ENCODE data around the gene GHR. TPM values are rescaled to one million over a fixed set of nuclear protein-coding genes. Genes with fewer than 3 reads are reported as not detected.

Gene GHR
- total and polyA plus RNA-seq, 10 of the 15 experiments (the other 5 are each of a cell fraction or from before 2014, with no cell fraction given) = 0.23 to 10.2 (median 0.48) TPM

GRCh38 chr5:42569325-42569724, 146.1 kb downstream of the GHR start:
- DNase-seq (ENCODE audit: low read depth, low spot score) (no peak), FAIRE-seq (no peak), ATAC-seq (no peak)
- Histone ChIP-seq H3K4me3 (no peak overlapping the region), H3K79me2 (ENCODE audit: control insufficient read depth, insufficient read depth, low read length) (no peaks in the 10 kb centered on the region), H2AFZ (ENCODE audit: control insufficient read depth, low read depth, low read length) (no peak overlapping the region), H3K4me2 (ENCODE audit: control insufficient read depth, insufficient read depth) (no peak overlapping the region), H3K9me3 (replicated peaks; ENCODE audit: control insufficient read depth, insufficient read depth, low read length) (no peaks in the 10 kb centered on the region), H4K20me1 (ENCODE audit: control insufficient read depth, insufficient read depth) (no peaks in the 10 kb centered on the region), H3K9ac (ENCODE audit: control insufficient read depth, insufficient read depth, low read length) (no peak overlapping the region), H3K36me3 (ENCODE audit: control insufficient read depth in 2 of 2, insufficient read depth in 2 of 2, low read length in 1 of 2) (no peaks in the 10 kb centered on the region), H3K4me1 (ENCODE audit: control insufficient read depth, insufficient read depth, low read length) (no peaks in the 10 kb centered on the region), H3K27ac (ENCODE audit: control insufficient read depth, insufficient read depth) (no peak overlapping the region), H3K27me3 (replicated peaks in 1 of 2; ENCODE audit: control insufficient read depth in 2 of 2, insufficient read depth in 2 of 2, low read length in 1 of 2) (no peaks in the 10 kb centered on the region)
- ChIA-PET POLR2A (no interaction called here), SMC1A (ENCODE audit: uncharacterized antibody, unreplicated experiment) (interaction anchor here (0.6 to 1.0 kb wide), 2 partner anchors 112 to 747 kb away, joined by 3 to 4 read pairs; no protein-coding TSS in a partner anchor), CTCF (interaction anchor here (1.6 kb wide), 1 partner anchor 10 kb away, joined by 3 read pairs; no protein-coding TSS in a partner anchor), RAD21 (ENCODE audit: unreplicated experiment) (no interaction called here)
- 60% methylated on average over 2 of the region's 2 CpGs for WGBS (ENCODE audit: insufficient coverage, insufficient replicate concordance, low lambda C conversion rate, missing lambda C conversion rate)
- in situ Hi-C loops (cut with MboI) = no loop called here
- intact Hi-C loops (cut with micrococcal nuclease; ENCODE audit: unreplicated experiment) = no loop called here
- no TSS peak for BruUV-seq (replicated peaks)
- no peak for TF ChIP-seq BACH1 (IDR thresholded peaks at IDR 0.05; ENCODE audit: borderline replicate concordance)
- TF ChIP-seq, protein P1, sequence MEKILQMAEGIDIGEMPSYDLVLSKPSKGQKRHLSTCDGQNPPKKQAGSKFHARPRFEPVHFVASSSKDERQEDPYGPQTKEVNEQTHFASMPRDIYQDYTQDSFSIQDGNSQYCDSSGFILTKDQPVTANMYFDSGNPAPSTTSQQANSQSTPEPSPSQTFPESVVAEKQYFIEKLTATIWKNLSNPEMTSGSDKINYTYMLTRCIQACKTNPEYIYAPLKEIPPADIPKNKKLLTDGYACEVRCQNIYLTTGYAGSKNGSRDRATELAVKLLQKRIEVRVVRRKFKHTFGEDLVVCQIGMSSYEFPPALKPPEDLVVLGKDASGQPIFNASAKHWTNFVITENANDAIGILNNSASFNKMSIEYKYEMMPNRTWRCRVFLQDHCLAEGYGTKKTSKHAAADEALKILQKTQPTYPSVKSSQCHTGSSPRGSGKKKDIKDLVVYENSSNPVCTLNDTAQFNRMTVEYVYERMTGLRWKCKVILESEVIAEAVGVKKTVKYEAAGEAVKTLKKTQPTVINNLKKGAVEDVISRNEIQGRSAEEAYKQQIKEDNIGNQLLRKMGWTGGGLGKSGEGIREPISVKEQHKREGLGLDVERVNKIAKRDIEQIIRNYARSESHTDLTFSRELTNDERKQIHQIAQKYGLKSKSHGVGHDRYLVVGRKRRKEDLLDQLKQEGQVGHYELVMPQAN (conservative IDR thresholded peaks at IDR 0.05) = no peak
- TF ChIP-seq EP300 (IDR thresholded peaks at IDR 0.05; ENCODE audit: borderline replicate concordance in 1 of 2, control insufficient read depth in 1 of 2, low read depth in 2 of 2, low read length in 2 of 2) = no peak
- no peak for TF ChIP-seq SMAD1 (IDR thresholded peaks at IDR 0.05; ENCODE audit: low read depth, partially characterized antibody)
- no peak for TF ChIP-seq FOXK2 (IDR thresholded peaks at IDR 0.05)
- no peak for TF ChIP-seq NRF1 (conservative IDR thresholded peaks at IDR 0.05; ENCODE audit: low read depth, low read length)
- no peak for TF ChIP-seq E2F4 (IDR thresholded peaks at IDR 0.05; ENCODE audit: low read depth, low read length)
- TF ChIP-seq, protein P2, sequence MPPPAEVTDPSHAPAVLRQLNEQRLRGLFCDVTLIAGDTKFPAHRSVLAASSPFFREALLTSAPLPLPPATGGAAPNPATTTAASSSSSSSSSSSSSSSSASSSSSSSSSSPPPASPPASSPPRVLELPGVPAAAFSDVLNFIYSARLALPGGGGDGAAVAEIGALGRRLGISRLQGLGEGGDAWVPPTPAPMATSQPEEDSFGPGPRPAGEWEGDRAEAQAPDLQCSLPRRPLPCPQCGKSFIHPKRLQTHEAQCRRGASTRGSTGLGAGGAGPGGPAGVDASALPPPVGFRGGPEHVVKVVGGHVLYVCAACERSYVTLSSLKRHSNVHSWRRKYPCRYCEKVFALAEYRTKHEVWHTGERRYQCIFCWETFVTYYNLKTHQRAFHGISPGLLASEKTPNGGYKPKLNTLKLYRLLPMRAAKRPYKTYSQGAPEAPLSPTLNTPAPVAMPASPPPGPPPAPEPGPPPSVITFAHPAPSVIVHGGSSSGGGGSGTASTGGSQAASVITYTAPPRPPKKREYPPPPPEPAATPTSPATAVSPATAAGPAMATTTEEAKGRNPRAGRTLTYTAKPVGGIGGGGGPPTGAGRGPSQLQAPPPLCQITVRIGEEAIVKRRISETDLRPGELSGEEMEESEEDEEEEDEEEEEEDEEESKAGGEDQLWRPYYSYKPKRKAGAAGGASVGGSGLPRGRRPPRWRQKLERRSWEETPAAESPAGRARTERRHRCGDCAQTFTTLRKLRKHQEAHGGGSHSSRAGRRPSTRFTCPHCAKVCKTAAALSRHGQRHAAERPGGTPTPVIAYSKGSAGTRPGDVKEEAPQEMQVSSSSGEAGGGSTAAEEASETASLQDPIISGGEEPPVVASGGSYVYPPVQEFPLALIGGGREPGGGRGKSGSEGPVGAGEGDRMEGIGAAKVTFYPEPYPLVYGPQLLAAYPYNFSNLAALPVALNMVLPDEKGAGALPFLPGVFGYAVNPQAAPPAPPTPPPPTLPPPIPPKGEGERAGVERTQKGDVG (CRISPR knock-in tag; IDR thresholded peaks at IDR 0.05) = no peak
- TF ChIP-seq NR2C1 (IDR thresholded peaks at IDR 0.05) = no peak
- no peak for TF ChIP-seq WRNIP1 (IDR thresholded peaks at IDR 0.05; ENCODE audit: borderline replicate concordance, low read depth, low read length)
- TF ChIP-seq IRF4 (IDR thresholded peaks at IDR 0.05; ENCODE audit: low read depth, low read length) = no peak
- no peak for TF ChIP-seq MEF2B (IDR thresholded peaks at IDR 0.05; ENCODE audit: partially characterized antibody, poor library complexity, severe bottlenecking)
- no peak for TF ChIP-seq EED (IDR thresholded peaks at IDR 0.05; ENCODE audit: low read depth)
- no peak for TF ChIP-seq HDAC2 (IDR thresholded peaks at IDR 0.05)
- no peak for TF ChIP-seq TCF12 (IDR thresholded peaks at IDR 0.05; ENCODE audit: low read depth, low read length)
- no peak for TF ChIP-seq IKZF1 (conservative IDR thresholded peaks at IDR 0.05)

Data from GM12878 (cell line).